Coronary artery (tissue), 2 donors: ENCODE data around the gene SGCA.
A peak's percentile ranks its signal among the peaks of the same experiment; 100 is the strongest.

Experiments
- DNase-seq: peaks from one replicate; pipeline ENCODE4 v3.0.0-alpha.2; 2017; ENCODE audit warnings: low spot score
- H3K27ac ChIP-seq, 2 donors: fragments of 200-600 bp; sonication (generic); one replicate each; pipeline ENCODE4 v1.5.1; 2016 to 2019
- H3K4me3 ChIP-seq: fragments of 200-600 bp; sonication (generic); 2 replicates; pipeline ENCODE4 v1.5.1; 2016; ENCODE audit warnings: mild to moderate bottlenecking, moderate library complexity
- TF ChIP-seq, protein P1 (sequence below): fragments of 200-600 bp; sonication (generic); IDR thresholded peaks from one replicate; pipeline ENCODE4 v1.5.1; 2019; ENCODE audit warnings: antibody characterized with exemption

SGCA gene

GRCh38 chr17:50192618-50193291, 26.9 kb downstream of the SGCA start:
- Histone ChIP-seq H3K27ac (peak overlapping the region; percentile 92 to 97), H3K4me3 (no peak overlapping the region)
- TF ChIP-seq, protein P1, sequence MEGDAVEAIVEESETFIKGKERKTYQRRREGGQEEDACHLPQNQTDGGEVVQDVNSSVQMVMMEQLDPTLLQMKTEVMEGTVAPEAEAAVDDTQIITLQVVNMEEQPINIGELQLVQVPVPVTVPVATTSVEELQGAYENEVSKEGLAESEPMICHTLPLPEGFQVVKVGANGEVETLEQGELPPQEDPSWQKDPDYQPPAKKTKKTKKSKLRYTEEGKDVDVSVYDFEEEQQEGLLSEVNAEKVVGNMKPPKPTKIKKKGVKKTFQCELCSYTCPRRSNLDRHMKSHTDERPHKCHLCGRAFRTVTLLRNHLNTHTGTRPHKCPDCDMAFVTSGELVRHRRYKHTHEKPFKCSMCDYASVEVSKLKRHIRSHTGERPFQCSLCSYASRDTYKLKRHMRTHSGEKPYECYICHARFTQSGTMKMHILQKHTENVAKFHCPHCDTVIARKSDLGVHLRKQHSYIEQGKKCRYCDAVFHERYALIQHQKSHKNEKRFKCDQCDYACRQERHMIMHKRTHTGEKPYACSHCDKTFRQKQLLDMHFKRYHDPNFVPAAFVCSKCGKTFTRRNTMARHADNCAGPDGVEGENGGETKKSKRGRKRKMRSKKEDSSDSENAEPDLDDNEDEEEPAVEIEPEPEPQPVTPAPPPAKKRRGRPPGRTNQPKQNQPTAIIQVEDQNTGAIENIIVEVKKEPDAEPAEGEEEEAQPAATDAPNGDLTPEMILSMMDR, result no peak
- DNase-seq, result no peak

DNA sequence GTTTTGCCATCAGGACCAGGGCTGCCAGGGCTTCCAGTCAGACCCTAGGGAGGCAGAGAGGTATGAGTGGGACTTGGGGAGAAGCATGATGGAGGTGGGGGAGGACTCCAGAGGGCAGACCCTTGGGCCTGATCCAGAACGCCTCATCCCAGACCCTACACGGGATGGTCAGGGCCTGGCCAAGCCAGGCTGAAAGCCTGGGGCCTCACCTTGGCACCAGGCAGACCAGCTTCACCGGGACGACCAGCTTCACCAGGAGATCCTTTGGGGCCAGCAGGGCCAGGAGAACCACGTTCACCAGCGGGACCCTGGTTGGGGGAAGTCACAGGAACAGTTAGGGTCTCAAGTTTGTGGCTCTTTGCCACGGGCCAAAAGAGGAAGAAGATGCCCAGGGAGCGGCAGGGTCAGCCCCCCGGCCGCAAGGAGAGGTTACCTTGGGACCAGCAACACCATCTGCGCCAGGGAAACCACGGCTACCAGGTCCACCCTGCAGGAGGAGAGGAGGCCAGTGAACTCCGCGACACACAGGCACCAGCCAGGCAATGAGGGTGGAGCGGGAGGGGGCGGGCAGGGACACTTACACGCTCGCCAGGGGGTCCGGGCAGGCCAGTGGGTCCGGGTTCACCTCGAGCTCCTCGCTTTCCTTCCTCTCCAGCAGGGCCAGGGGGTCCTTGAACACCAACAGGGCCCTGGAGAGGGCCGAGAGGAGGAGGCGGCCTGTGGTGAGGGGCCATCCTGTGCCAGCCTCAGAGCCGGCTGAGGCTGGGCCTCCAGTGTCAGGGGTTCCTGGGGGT, 28.5 kb downstream of the SGCA start:
- TF ChIP-seq, protein P1, result no peak
- no peak overlapping the region for H3K4me3 ChIP-seq
- DNase-seq, result no peak
- H3K27ac ChIP-seq, result peak overlapping the region; percentile 92 to 97

GRCh38 chr17:50194934-50195865, 29.4 kb downstream of the SGCA start:
- no peak overlapping the region for H3K4me3 ChIP-seq
- H3K27ac ChIP-seq, result peak overlapping the region; percentile 92 to 97
- DNase-seq, result no peak
- TF ChIP-seq, protein P1, result no peak

DNA sequence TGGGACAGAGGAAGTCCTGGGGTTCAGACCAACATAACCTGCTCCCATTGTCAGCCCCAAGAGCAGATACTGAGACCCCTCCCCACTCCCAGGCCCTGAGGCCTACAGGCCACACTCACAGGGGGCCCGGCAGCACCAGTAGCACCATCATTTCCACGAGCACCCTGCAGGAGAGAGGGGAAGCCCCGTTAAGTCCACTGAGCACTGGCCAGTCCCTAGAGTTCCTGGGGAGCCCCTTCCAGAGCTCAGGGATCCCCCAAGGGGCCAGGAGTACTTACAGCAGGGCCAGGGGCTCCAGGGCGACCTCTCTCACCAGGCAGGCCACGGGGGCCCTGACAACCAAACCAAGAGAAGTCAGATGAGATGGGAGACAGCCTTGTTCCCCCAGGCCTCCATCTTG, 30.2 kb downstream of the SGCA start:
- TF ChIP-seq, protein P1, result no peak
- Histone ChIP-seq H3K27ac (peak overlapping the region; percentile 92 to 97), H3K4me3 (no peak overlapping the region)
- DNase-seq, result no peak

DNA sequence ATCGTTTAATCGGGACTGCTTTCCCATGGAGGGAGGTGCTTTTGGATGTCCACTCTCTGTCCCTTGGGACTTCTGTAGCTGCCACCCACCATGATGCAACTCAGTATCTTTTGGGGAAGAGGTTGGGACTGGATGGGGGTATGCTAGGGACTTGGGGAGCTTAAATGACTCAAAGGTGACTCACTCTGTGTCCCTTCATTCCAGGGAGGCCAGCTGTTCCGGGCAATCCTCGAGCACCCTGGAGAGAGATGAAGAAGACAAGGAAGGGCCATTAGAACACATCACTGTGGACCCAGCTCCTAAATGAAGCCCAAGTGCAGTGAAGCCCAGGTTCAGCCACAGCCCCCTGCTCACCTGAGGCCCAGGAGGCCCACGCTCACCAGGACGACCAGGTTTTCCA, 31.0 kb downstream of the SGCA start:
- Histone ChIP-seq H3K27ac (peak overlapping the region; percentile 92 to 97), H3K4me3 (peak overlapping the region; percentile 18)
- DNase-seq, result no peak
- TF ChIP-seq, protein P1, result no peak

GRCh38 chr17:50198026-50198669, 32.3 kb downstream of the SGCA start:
- TF ChIP-seq, protein P1, result peak; percentile 53
- Histone ChIP-seq H3K4me3 (peak overlapping the region; percentile 90), H3K27ac (peak overlapping the region; percentile 92 to 97)
- DNase-seq, result no peak
